GM12878 (cell line): ENCODE data around the gene SYTL2. TPM values are rescaled to one million over a fixed set of nuclear protein-coding genes. Genes with fewer than 3 reads are reported as not detected.

Experiments
- ATAC-seq: fragments of 200-7000 bp; cut with Tn5 transposase; 3 replicates; pipeline ENCODE4 v1.9.1; 2020; ENCODE audit warnings: mild to moderate bottlenecking, moderate library complexity
- BruUV-seq: library from RNA; stranded (reverse); fragments of 400-500 nt; replicated peaks from 2 replicates; lab custom pipeline; 2021; lab: Mats Ljungman, UMichigan
- CTCF ChIA-PET: fragments of 300-600 bp; sonication (Branson Sonifier 250); formaldehyde crosslinking; extraction: SDS; loops from one replicate; lab custom pipeline; 2021; ENCODE audit warnings: inconsistent platforms; lab: Yijun Ruan, JAX
- POLR2A ChIA-PET: fragments of 350-600 bp; formaldehyde crosslinking; extraction: SDS; loops from one replicate; lab custom pipeline; 2021; ENCODE audit warnings: inconsistent platforms; lab: Charles Lee
- RAD21 ChIA-PET: fragments of 300-600 bp; sonication (Branson Sonifier 250); formaldehyde crosslinking; loops from one replicate; lab custom pipeline; 2023; ENCODE audit warnings: antibody characterized with exemption; ENCODE audit not compliant: unreplicated experiment; lab: Charles Lee
- SMC1A ChIA-PET: fragments of 300-600 bp; sonication (Branson Sonifier 250); formaldehyde crosslinking; loops from one replicate; lab custom pipeline; 2023; ENCODE audit not compliant: unreplicated experiment, uncharacterized antibody; lab: Charles Lee
- DNase-seq: peaks from one replicate; pipeline ENCODE4 v3.0.0-alpha.2; 2011; ENCODE audit warnings: low read depth, low spot score
- FAIRE-seq: peaks from 3 replicates; lab custom pipeline; 2011; peaks lifted over from hg19 to GRCh38; lab: Jason Lieb, UNC
- H2AFZ ChIP-seq: 2 replicates; pipeline ENCODE4 v1.6.0; 2011; ENCODE audit warnings: low read depth, low read length, control low read depth; ENCODE audit not compliant: control insufficient read depth
- H3K27ac ChIP-seq: 2 replicates; pipeline ENCODE4 v1.5.1; 2011; ENCODE audit warnings: control low read depth; ENCODE audit not compliant: control insufficient read depth, insufficient read depth
- H3K27me3 ChIP-seq, 2 experiments: replicated peaks in 1 of 2; 2 replicates each; pipeline versions ENCODE4 v1.6.0 to v1.6.1; 2011; ENCODE audit warnings: low read length in 1 of 2; ENCODE audit not compliant: control insufficient read depth in 2 of 2, insufficient read depth in 2 of 2
- H3K36me3 ChIP-seq, 2 experiments: 2 replicates each; pipeline ENCODE4 v1.5.1; 2011; ENCODE audit warnings: low read length in 1 of 2; ENCODE audit not compliant: control insufficient read depth in 2 of 2, insufficient read depth in 2 of 2
- H3K4me1 ChIP-seq: 2 replicates; pipeline ENCODE4 v1.6.1; 2011; ENCODE audit warnings: mild to moderate bottlenecking, low read length, moderate library complexity, mixed read lengths; ENCODE audit not compliant: control insufficient read depth, insufficient read depth
- H3K4me2 ChIP-seq: 2 replicates; pipeline ENCODE4 v1.6.0; 2011; ENCODE audit warnings: control low read depth; ENCODE audit not compliant: control insufficient read depth, insufficient read depth
- H3K4me3 ChIP-seq: fragments of 200-600 bp; sonication (generic); 2 replicates; pipeline ENCODE4 v1.5.1; 2016
- H3K79me2 ChIP-seq: 2 replicates; pipeline ENCODE4 v1.6.0; 2011; ENCODE audit warnings: low read length; ENCODE audit not compliant: control insufficient read depth, insufficient read depth
- H3K9ac ChIP-seq: 2 replicates; pipeline ENCODE4 v1.8.0; 2011; ENCODE audit warnings: low read length, control low read depth, mixed read lengths; ENCODE audit not compliant: control insufficient read depth, insufficient read depth
- H3K9me3 ChIP-seq: replicated peaks from 3 replicates; pipeline ENCODE4 v1.5.1; 2011; ENCODE audit warnings: mild to moderate bottlenecking, low read length; ENCODE audit not compliant: control insufficient read depth, insufficient read depth
- H4K20me1 ChIP-seq: 2 replicates; pipeline ENCODE4 v1.6.0; 2011; ENCODE audit not compliant: control insufficient read depth, insufficient read depth
- IKZF1 ChIP-seq: fragments of 450-650 bp; conservative IDR thresholded peaks from 2 replicates; pipeline ENCODE4 v1.6.1; 2017; ENCODE audit warnings: antibody characterized with exemption, mild to moderate bottlenecking
- TCF3 ChIP-seq: IDR thresholded peaks from 2 replicates; pipeline ENCODE4 v1.6.1; 2012; ENCODE audit warnings: low read depth, mild to moderate bottlenecking, low read length, borderline replicate concordance; ENCODE audit not compliant: insufficient read depth
- WGBS: methylation state at CpG from one replicate; pipeline ENCODE4 v1.1.6; 2016; ENCODE audit warnings: low lambda C conversion rate; ENCODE audit not compliant: insufficient replicate concordance, insufficient coverage; ENCODE audit errors: missing lambda C conversion rate; 5-methylcytosine and 5-hydroxymethylcytosine counted together
- in situ Hi-C: fragments of 300-500 bp; cut with MboI; formaldehyde crosslinking; loops from 9 replicates; pipeline ENCODE4 v1.14.3; 2018; ENCODE audit warnings: mixed read lengths
- intact Hi-C: fragments of 100-400 bp; cut with micrococcal nuclease; formaldehyde crosslinking; loops from one replicate; pipeline ENCODE4 v1.14.2; 2022; ENCODE audit not compliant: unreplicated experiment
- polyA plus RNA-seq, 11 experiments: library from polyadenylated mRNA; depleted of rRNA in 4 of 11; unstranded in 6 of 11; stranded (reverse) in 5 of 11; fragments of >200 nt; fragmentation: Nextera tagmentation in 4 of 11; fragmentation: Illumina TruSeq in 1 of 11; extraction: Ambion mirVana in 4 of 11; extraction: Trizol in 1 of 11; gene quantifications; 1 replicate in 1 of 11; 2 replicates in 10 of 11; pipeline versions ENCODE4 v1.2.1 to v1.2.3, GENCODE V29; 2011 to 2016; ENCODE audit warnings: inconsistent platforms in 2 of 11, missing spikeins in 2 of 11, low read depth in 1 of 11
- total RNA-seq, 4 experiments: library from RNA; depleted of rRNA in 3 of 4; stranded (reverse); fragments of >200 nt in 3 of 4; fragmentation: Illumina TruSeq in 1 of 4; extraction: Trizol in 1 of 4; gene quantifications; 2 replicates each; pipeline versions ENCODE4 v1.2.1 to v1.2.3, GENCODE V29; 2013 to 2021
- TF ChIP-seq, protein P1 (sequence below): fragments of 450-650 bp; conservative IDR thresholded peaks from 2 replicates; pipeline ENCODE4 v1.6.1; 2017; ENCODE audit warnings: mild to moderate bottlenecking, moderate library complexity
- TF ChIP-seq, protein P2 (sequence below): fragments of 450-650 bp; IDR thresholded peaks from 2 replicates; pipeline ENCODE4 v1.6.1; 2017; ENCODE audit warnings: mild to moderate bottlenecking, low read depth, inconsistent platforms; ENCODE audit not compliant: poor library complexity, severe bottlenecking

SYTL2 gene
- total and polyA plus RNA-seq, 10 of the 15 experiments (the other 5 are each of a cell fraction or from before 2014, with no cell fraction given), result 0.02 to 1.4 (median 0.31) TPM; not detected in 2

DNA sequence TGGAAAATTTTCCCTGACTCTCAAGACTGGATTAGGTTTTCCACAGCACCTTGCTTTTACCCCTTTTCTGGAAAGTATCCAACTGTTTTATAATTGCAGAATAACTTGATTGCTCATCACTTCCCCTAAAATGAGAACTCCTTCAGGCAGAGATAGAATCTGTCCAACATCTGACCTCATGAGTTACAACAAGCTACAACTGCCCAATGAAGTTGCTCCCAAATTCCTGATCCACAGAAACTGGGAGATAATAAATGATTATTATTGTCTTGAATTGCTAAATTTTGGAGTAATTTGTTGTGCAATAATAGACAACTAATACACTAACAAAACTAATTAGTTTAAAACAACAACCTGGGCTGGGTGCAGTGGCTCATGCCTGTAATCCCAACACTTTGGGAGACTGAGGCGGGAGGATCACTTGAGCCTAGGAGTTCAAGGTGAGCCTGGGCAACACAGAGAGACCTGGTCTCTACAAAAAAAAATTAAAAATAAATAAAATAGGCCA is 34.2 kb upstream of the SYTL2 start:
- no peaks in the 10 kb centered on the region for H4K20me1 ChIP-seq
- H3K9ac ChIP-seq, result no peak overlapping the region
- no peaks in the 10 kb centered on the region for H3K27me3 ChIP-seq
- DNase-seq (no peak), FAIRE-seq (no peak), ATAC-seq (no peak)
- H3K36me3 ChIP-seq, result no peaks in the 10 kb centered on the region
- H3K4me3 ChIP-seq, result no peak overlapping the region
- BruUV-seq, result no TSS peak
- H3K27ac ChIP-seq, result no peak overlapping the region
- H3K4me2 ChIP-seq, result no peak overlapping the region
- in situ Hi-C loops, result no loop called here
- TF ChIP-seq TCF3, result no peak
- TF ChIP-seq IKZF1, result no peak
- TF ChIP-seq, protein P1, sequence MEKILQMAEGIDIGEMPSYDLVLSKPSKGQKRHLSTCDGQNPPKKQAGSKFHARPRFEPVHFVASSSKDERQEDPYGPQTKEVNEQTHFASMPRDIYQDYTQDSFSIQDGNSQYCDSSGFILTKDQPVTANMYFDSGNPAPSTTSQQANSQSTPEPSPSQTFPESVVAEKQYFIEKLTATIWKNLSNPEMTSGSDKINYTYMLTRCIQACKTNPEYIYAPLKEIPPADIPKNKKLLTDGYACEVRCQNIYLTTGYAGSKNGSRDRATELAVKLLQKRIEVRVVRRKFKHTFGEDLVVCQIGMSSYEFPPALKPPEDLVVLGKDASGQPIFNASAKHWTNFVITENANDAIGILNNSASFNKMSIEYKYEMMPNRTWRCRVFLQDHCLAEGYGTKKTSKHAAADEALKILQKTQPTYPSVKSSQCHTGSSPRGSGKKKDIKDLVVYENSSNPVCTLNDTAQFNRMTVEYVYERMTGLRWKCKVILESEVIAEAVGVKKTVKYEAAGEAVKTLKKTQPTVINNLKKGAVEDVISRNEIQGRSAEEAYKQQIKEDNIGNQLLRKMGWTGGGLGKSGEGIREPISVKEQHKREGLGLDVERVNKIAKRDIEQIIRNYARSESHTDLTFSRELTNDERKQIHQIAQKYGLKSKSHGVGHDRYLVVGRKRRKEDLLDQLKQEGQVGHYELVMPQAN, result no peak
- TF ChIP-seq, protein P2, sequence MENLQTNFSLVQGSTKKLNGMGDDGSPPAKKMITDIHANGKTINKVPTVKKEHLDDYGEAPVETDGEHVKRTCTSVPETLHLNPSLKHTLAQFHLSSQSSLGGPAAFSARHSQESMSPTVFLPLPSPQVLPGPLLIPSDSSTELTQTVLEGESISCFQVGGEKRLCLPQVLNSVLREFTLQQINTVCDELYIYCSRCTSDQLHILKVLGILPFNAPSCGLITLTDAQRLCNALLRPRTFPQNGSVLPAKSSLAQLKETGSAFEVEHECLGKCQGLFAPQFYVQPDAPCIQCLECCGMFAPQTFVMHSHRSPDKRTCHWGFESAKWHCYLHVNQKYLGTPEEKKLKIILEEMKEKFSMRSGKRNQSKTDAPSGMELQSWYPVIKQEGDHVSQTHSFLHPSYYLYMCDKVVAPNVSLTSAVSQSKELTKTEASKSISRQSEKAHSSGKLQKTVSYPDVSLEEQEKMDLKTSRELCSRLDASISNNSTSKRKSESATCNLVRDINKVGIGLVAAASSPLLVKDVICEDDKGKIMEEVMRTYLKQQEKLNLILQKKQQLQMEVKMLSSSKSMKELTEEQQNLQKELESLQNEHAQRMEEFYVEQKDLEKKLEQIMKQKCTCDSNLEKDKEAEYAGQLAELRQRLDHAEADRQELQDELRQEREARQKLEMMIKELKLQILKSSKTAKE, result no peak
- H3K4me1 ChIP-seq, result no peaks in the 10 kb centered on the region
- no peaks in the 10 kb centered on the region; the same call in 2 of the 3 replicates for H3K9me3 ChIP-seq
- no peaks in the 10 kb centered on the region for H3K79me2 ChIP-seq
- 100% methylated on average over 1 of the region's 1 CpG for whole genome bisulfite sequencing
- ChIA-PET POLR2A (no interaction called here), SMC1A (interaction anchor here (1.1 kb wide), 1 partner anchor 9 kb away, joined by 3 read pairs; no protein-coding TSS in a partner anchor), CTCF (no interaction called here), RAD21 (no interaction called here)
- intact Hi-C loops, result no loop called here
- H2AFZ ChIP-seq, result no peak overlapping the region
